IMR-90 (cell line): Measurements from ENCODE around the gene RPS2. TPM values are rescaled to one million over a fixed set of nuclear protein-coding genes. Genes with fewer than 3 reads are reported as not detected.

ENCODE experiments used
- ATAC-seq: fragments of 200-7000 bp; cut with Tn5 transposase; 2 replicates; pipeline ENCODE4 v1.9.1; 2020; ENCODE audit warnings: low read depth, mild to moderate bottlenecking, moderate library complexity
- BruUV-seq: library from RNA; stranded (reverse); fragments of 400-500 nt; replicated peaks from 2 replicates; lab custom pipeline; 2021; lab: Mats Ljungman, UMichigan
- CTCF ChIA-PET: fragments of 300-600 bp; formaldehyde crosslinking; extraction: SDS; loops from one replicate; lab custom pipeline; 2021; ENCODE audit warnings: antibody characterized with exemption; lab: Yijun Ruan, JAX
- POLR2A ChIA-PET: fragments of 300-600 bp; sonication (Branson Sonifier 250); formaldehyde crosslinking; loops from one replicate; lab custom pipeline; 2022; ENCODE audit warnings: antibody characterized with exemption; ENCODE audit not compliant: unreplicated experiment; lab: Charles Lee
- DNase-seq: peaks from one replicate; pipeline ENCODE4 v3.0.0; 2013
- H2AFZ ChIP-seq: replicated peaks from 2 replicates; pipeline ENCODE3; 2013; ENCODE audit warnings: low read length, mild to moderate bottlenecking; ENCODE audit not compliant: poor library complexity
- H2AK5ac ChIP-seq: 2 replicates; pipeline ENCODE4 v1.6.1; 2013; ENCODE audit warnings: low read depth, low read length, inconsistent platforms
- H2AK9ac ChIP-seq: replicated peaks from 2 replicates; pipeline ENCODE3; 2013; ENCODE audit warnings: mild to moderate bottlenecking, low read depth, low read length, moderate library complexity; ENCODE audit not compliant: poor library complexity
- H2BK120ac ChIP-seq: 2 replicates; pipeline ENCODE4 v1.6.1; 2013; ENCODE audit warnings: low read depth, low read length, inconsistent platforms
- H2BK15ac ChIP-seq: 3 replicates; pipeline ENCODE4 v1.6.1; 2013; ENCODE audit warnings: low read depth, low read length, inconsistent platforms
- H2BK20ac ChIP-seq: 2 replicates; pipeline ENCODE4 v1.6.1; 2013; ENCODE audit warnings: low read depth, mild to moderate bottlenecking, inconsistent platforms, low read length, moderate library complexity
- H2BK5ac ChIP-seq: 2 replicates; pipeline ENCODE4 v1.6.1; 2013; ENCODE audit warnings: mild to moderate bottlenecking, low read depth, low read length, inconsistent platforms; ENCODE audit not compliant: poor library complexity, severe bottlenecking
- H3K14ac ChIP-seq: replicated peaks from 2 replicates; pipeline ENCODE4 v1.6.1; 2013; ENCODE audit warnings: low read depth, low read length, inconsistent platforms
- H3K18ac ChIP-seq: 2 replicates; pipeline ENCODE4 v1.6.1; 2013; ENCODE audit warnings: low read depth, low read length, control low read depth
- H3K23ac ChIP-seq: 2 replicates; pipeline ENCODE4 v1.6.1; 2013; ENCODE audit warnings: low read depth, low read length, inconsistent platforms
- H3K27ac ChIP-seq: 2 replicates; pipeline ENCODE4 v1.5.1; 2013; ENCODE audit warnings: mild to moderate bottlenecking, control low read depth, low read length; ENCODE audit not compliant: insufficient read depth
- H3K27me3 ChIP-seq: 2 replicates; pipeline ENCODE4 v1.6.1; 2013; ENCODE audit warnings: low read length; ENCODE audit not compliant: control insufficient read depth, insufficient read depth
- H3K36me3 ChIP-seq: 2 replicates; pipeline ENCODE4 v1.6.1; 2013; ENCODE audit warnings: low read length, mixed read lengths; ENCODE audit not compliant: control insufficient read depth, insufficient read depth
- H3K4ac ChIP-seq: 2 replicates; pipeline ENCODE4 v1.6.1; 2013; ENCODE audit warnings: low read depth, low read length, inconsistent platforms
- H3K4me1 ChIP-seq: 2 replicates; pipeline ENCODE4 v1.6.1; 2013; ENCODE audit warnings: low read length, mixed read lengths; ENCODE audit not compliant: control insufficient read depth, insufficient read depth
- H3K4me2 ChIP-seq: 2 replicates; pipeline ENCODE4 v1.6.1; 2013; ENCODE audit warnings: low read depth, mild to moderate bottlenecking, control low read depth, low read length, moderate library complexity
- H3K4me3 ChIP-seq: 2 replicates; pipeline ENCODE4 v1.5.1; 2013; ENCODE audit warnings: low read depth, mild to moderate bottlenecking, control low read depth, low read length, moderate library complexity; ENCODE audit not compliant: insufficient read depth
- H3K56ac ChIP-seq: 2 replicates; pipeline ENCODE4 v1.6.1; 2013; ENCODE audit warnings: low read length, inconsistent platforms; ENCODE audit not compliant: insufficient read depth; ENCODE audit errors: extremely low read depth
- H3K79me1 ChIP-seq, 2 experiments: 2 replicates each; pipeline ENCODE4 v1.6.1; 2013; ENCODE audit warnings: low read length in 2 of 2, inconsistent platforms in 1 of 2, low read depth in 1 of 2
- H3K9ac ChIP-seq: 2 replicates; pipeline ENCODE4 v1.6.1; 2013; ENCODE audit warnings: low read depth, low read length, control low read depth
- H3K9me1 ChIP-seq: 2 replicates; pipeline ENCODE4 v1.6.1; 2013; ENCODE audit warnings: low read length, inconsistent platforms; ENCODE audit not compliant: insufficient read depth
- H3K9me3 ChIP-seq: 2 replicates; pipeline ENCODE4 v1.6.1; 2013; ENCODE audit warnings: low read length; ENCODE audit not compliant: control insufficient read depth, insufficient read depth
- H4K20me1 ChIP-seq: 2 replicates; pipeline ENCODE4 v1.6.1; 2013; ENCODE audit warnings: low read length, inconsistent platforms; ENCODE audit not compliant: insufficient read depth
- H4K5ac ChIP-seq: 2 replicates; pipeline ENCODE4 v1.6.1; 2013; ENCODE audit warnings: mild to moderate bottlenecking, low read depth, low read length, control low read depth
- H4K8ac ChIP-seq, 2 experiments: 2 replicates each; pipeline ENCODE4 v1.6.1; 2013; ENCODE audit warnings: low read depth in 2 of 2, low read length in 2 of 2, control low read depth in 1 of 2, inconsistent platforms in 1 of 2
- H4K91ac ChIP-seq: 2 replicates; pipeline ENCODE4 v1.6.1; 2013; ENCODE audit warnings: low read depth, low read length, inconsistent platforms; ENCODE audit not compliant: insufficient read depth
- BHLHE40 ChIP-seq: fragments of 150-350 bp; IDR thresholded peaks from 2 replicates; pipeline ENCODE4 v1.6.1; 2016; ENCODE audit warnings: mild to moderate bottlenecking, low read depth, low read length
- FOS ChIP-seq: fragments of 150-350 bp; IDR thresholded peaks from 2 replicates; pipeline ENCODE4 v1.6.1; 2016; ENCODE audit warnings: low read depth, low read length
- MAFK ChIP-seq: IDR thresholded peaks from 2 replicates; pipeline ENCODE4 v1.6.1; 2012; ENCODE audit warnings: low read depth, low read length, improper control_type of control experiment
- MAZ ChIP-seq: IDR thresholded peaks from 2 replicates; pipeline ENCODE4 v1.6.1; 2012; ENCODE audit warnings: low read depth, mild to moderate bottlenecking, low read length, improper control_type of control experiment, moderate library complexity, borderline replicate concordance
- MXI1 ChIP-seq: IDR thresholded peaks from 2 replicates; pipeline ENCODE4 v1.6.1; 2012; ENCODE audit warnings: low read depth, mild to moderate bottlenecking, low read length, moderate library complexity, borderline replicate concordance
- RAD21 ChIP-seq: IDR thresholded peaks from 2 replicates; pipeline ENCODE4 v1.6.1; 2012; ENCODE audit warnings: low read length, improper control_type of control experiment
- RCOR1 ChIP-seq: IDR thresholded peaks from 2 replicates; pipeline ENCODE4 v1.6.1; 2012; ENCODE audit warnings: mild to moderate bottlenecking, low read length, improper control_type of control experiment; ENCODE audit not compliant: insufficient replicate concordance
- RFX5 ChIP-seq: IDR thresholded peaks from 2 replicates; pipeline ENCODE4 v1.8.0; 2012; ENCODE audit warnings: low read depth, mild to moderate bottlenecking, low read length, moderate library complexity
- WGBS, 2 experiments: methylation state at CpG; one replicate each; pipeline versions ENCODE4 v1.1.5 to v1.1.7; 2013; ENCODE audit warnings: missing lambda C conversion rate in 2 of 2; ENCODE audit not compliant: insufficient read length in 1 of 2; ENCODE audit errors: extremely low coverage in 2 of 2; 5-methylcytosine and 5-hydroxymethylcytosine counted together
- dilution Hi-C: fragments of 300-500 bp; cut with HindIII; formaldehyde crosslinking; loops from one replicate; pipeline ENCODE4 v1.14.3; 2018; ENCODE audit warnings: low sequenced_read_pairs; ENCODE audit not compliant: unreplicated experiment
- in situ Hi-C: fragments of 300-500 bp; cut with MboI; formaldehyde crosslinking; loops from 3 replicates; pipeline ENCODE4 v1.14.3; 2019; ENCODE audit warnings: low sequenced_read_pairs, inconsistent platforms, mixed read lengths
- intact Hi-C: fragments of 100-400 bp; cut with micrococcal nuclease; formaldehyde crosslinking; loops from 2 replicates; pipeline ENCODE4 v1.10.0; 2022
- polyA plus RNA-seq, 3 experiments: library from polyadenylated mRNA; depleted of rRNA; stranded (reverse); fragments of >200 nt; gene quantifications; 2 replicates each; pipeline ENCODE4 v1.2.3, GENCODE V29; 2012; ENCODE audit warnings: low replicate concordance in 1 of 3
- total RNA-seq: library from RNA; depleted of rRNA; stranded (reverse); fragments of >200 nt; gene quantifications from 2 replicates; pipeline ENCODE4 v1.2.3, GENCODE V29; 2012
- TF ChIP-seq, protein P1 (sequence below): conservative IDR thresholded peaks from 2 replicates; pipeline ENCODE4 v1.5.1; 2012; ENCODE audit warnings: mild to moderate bottlenecking, low read depth, low read length, improper control_type of control experiment

The RPS2 gene
- total and polyA plus RNA-seq, 2 of the 4 experiments (the other 2 are of a cell fraction), result 2,703 to 6,941 TPM

DNA sequence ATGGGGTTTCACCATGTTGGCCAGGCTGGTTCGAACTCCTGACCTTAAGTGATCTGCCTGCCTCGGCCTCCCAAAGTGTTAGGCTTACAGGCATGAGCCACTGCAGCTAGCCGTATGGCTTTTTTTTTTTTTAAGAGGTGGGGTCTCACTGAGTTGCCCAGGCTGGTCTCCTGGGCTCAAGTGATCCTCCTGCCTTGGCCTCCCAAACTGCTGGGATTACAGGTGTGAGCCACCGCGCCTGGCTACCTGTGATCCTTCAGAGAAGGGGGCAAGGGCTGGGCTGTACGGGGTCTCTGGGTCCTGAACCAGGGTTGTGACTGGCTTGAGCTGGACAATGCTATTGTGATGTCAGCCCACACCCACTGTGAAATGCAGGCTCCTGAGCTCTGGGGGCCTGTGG lies 1.8 kb upstream of the RPS2 start, which contains the start of gene RNF151:
Gene RNF151, plus strand, starts transcription at position 397 of the 400 bp plus-strand sequence. CDS start 26 bp downstream, outside the sequence.
- no peak within 1 kb of the TSS for H2BK15ac ChIP-seq
- no peak within 1 kb of the TSS for H4K91ac ChIP-seq
- H3K4me3 ChIP-seq, result peak within 1 kb of the TSS; percentile 87
- no TSS peak for BruUV-seq
- H3K56ac ChIP-seq, result no peak within 1 kb of the TSS
- H4K5ac ChIP-seq, result no peak within 1 kb of the TSS
- peaks cover 9 to 46% of the 10 kb centered on the region in 2 experiments for H3K79me1 ChIP-seq
- 100% methylated on average over 2 of the region's 6 CpGs; no CpG with 5 or more reads in 1 of the 2 experiments for WGBS, 2 experiments
- peaks cover 32% of the 10 kb centered on the region for H4K20me1 ChIP-seq
- H3K9ac ChIP-seq, result peak within 1 kb of the TSS; percentile 93
- ATAC-seq (no peak), DNase-seq (no peak)
- no peak within 1 kb of the TSS for H3K14ac ChIP-seq
- H3K23ac ChIP-seq, result no peak within 1 kb of the TSS
- intact Hi-C loops (no loop called here), dilution Hi-C loops (no loop called here), in situ Hi-C loops (no loop called here)
- H2BK20ac ChIP-seq, result no peak within 1 kb of the TSS
- H3K9me3 ChIP-seq, result no peaks in the 10 kb centered on the region
- peaks cover 3% of the 10 kb centered on the region; the same call in 1 of the 2 replicates for H3K9me1 ChIP-seq
- peak within 1 kb of the TSS; percentile 92 for H3K27ac ChIP-seq
- ChIA-PET POLR2A (no interaction called here), CTCF (no interaction called here)
- no peak within 1 kb of the TSS for H2BK120ac ChIP-seq
- no peak within 1 kb of the TSS for H3K18ac ChIP-seq
- H2AK9ac ChIP-seq, result peak within 1 kb of the TSS; percentile 44
- peak within 1 kb of the TSS; percentile 95; the same call in 1 of the 2 replicates for H3K4ac ChIP-seq
- peak within 1 kb of the TSS; percentile 73 to 90; a peak in 2 of 4 replicates for H4K8ac ChIP-seq
- no peak within 1 kb of the TSS for H2AK5ac ChIP-seq
- peaks cover 22% of the 10 kb centered on the region for H3K36me3 ChIP-seq
- no peak within 1 kb of the TSS for H2BK5ac ChIP-seq
- H2AFZ ChIP-seq, result peak within 1 kb of the TSS; percentile 6
- TF ChIP-seq RAD21 (no peak), BHLHE40 (no peak), RCOR1 (no peak), RFX5 (no peak), FOS (no peak), MAFK (no peak), MXI1 (no peak), MAZ (no peak)
- TF ChIP-seq, protein P1, sequence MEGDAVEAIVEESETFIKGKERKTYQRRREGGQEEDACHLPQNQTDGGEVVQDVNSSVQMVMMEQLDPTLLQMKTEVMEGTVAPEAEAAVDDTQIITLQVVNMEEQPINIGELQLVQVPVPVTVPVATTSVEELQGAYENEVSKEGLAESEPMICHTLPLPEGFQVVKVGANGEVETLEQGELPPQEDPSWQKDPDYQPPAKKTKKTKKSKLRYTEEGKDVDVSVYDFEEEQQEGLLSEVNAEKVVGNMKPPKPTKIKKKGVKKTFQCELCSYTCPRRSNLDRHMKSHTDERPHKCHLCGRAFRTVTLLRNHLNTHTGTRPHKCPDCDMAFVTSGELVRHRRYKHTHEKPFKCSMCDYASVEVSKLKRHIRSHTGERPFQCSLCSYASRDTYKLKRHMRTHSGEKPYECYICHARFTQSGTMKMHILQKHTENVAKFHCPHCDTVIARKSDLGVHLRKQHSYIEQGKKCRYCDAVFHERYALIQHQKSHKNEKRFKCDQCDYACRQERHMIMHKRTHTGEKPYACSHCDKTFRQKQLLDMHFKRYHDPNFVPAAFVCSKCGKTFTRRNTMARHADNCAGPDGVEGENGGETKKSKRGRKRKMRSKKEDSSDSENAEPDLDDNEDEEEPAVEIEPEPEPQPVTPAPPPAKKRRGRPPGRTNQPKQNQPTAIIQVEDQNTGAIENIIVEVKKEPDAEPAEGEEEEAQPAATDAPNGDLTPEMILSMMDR, result no peak
- H3K27me3 ChIP-seq, result no peaks in the 10 kb centered on the region
- peaks cover 10% of the 10 kb centered on the region for H3K4me1 ChIP-seq
- peak within 1 kb of the TSS; percentile 100 for H3K4me2 ChIP-seq
